Subcutaneous abdominal adipose tissue (tissue), 5 donors: ENCODE measurements around the gene TMEM106C.

Experiments
- H3K27ac ChIP-seq: one replicate; pipeline ENCODE4 v1.7.0; 2013; ENCODE audit warnings: low read depth, mild to moderate bottlenecking, inconsistent platforms, low read length, moderate library complexity
- H3K27me3 ChIP-seq, 5 donors: one replicate each; pipeline ENCODE4 v1.7.0; 2013; ENCODE audit warnings: low read length in 5 of 5, inconsistent platforms in 1 of 5; ENCODE audit not compliant: control insufficient read depth in 5 of 5, insufficient read depth in 4 of 5
- H3K36me3 ChIP-seq, 5 donors: one replicate each; pipeline ENCODE4 v1.7.0; 2013; ENCODE audit warnings: low read length in 5 of 5; ENCODE audit not compliant: control insufficient read depth in 5 of 5, insufficient read depth in 5 of 5
- H3K4me1 ChIP-seq, 5 donors: one replicate each; pipeline ENCODE4 v1.7.0; 2013; ENCODE audit warnings: low read length in 5 of 5, mild to moderate bottlenecking in 3 of 5, moderate library complexity in 1 of 5; ENCODE audit not compliant: control insufficient read depth in 5 of 5, insufficient read depth in 5 of 5
- H3K4me3 ChIP-seq, 5 donors: one replicate each; pipeline ENCODE4 v1.7.0; 2013; ENCODE audit warnings: low read length in 5 of 5, low read depth in 1 of 5
- H3K9ac ChIP-seq, 5 donors: one replicate each; pipeline ENCODE4 v1.7.0; 2013; ENCODE audit warnings: low read length in 5 of 5, mild to moderate bottlenecking in 4 of 5, moderate library complexity in 3 of 5
- H3K9me3 ChIP-seq, 5 donors: one replicate each; pipeline ENCODE4 v1.7.0; 2013; ENCODE audit warnings: low read length in 5 of 5; ENCODE audit not compliant: control insufficient read depth in 5 of 5
- donor health status: healthy.
- donor health status: healthy.
- donor health status: healthy.
- donor health status: healthy.
- donor health status: healthy.

The TMEM106C gene

GRCh38 chr12:47963340-47964040 is at the start of gene TMEM106C:
Gene TMEM106C (plus strand): TSS chr12:47963596. CDS start chr12:47964237, 641 bp downstream.
- H3K4me1 ChIP-seq: peaks cover 7 to 36% (median 35%) of the 10 kb centered on the region in 5 donors

GRCh38 chr12:47920913-47921312 is 42.5 kb upstream of the TMEM106C start:
- peaks cover 0 to 4% (median 0%) of the 10 kb centered on the region in 5 donors for H3K27me3 ChIP-seq
- no peak overlapping the region for H3K4me3 ChIP-seq
- no peaks in the 10 kb centered on the region for H3K36me3 ChIP-seq
- H3K9me3 ChIP-seq: no peaks in the 10 kb centered on the region
- H3K9ac ChIP-seq: no peak overlapping the region
- H3K4me1 ChIP-seq: no peaks in the 10 kb centered on the region
- H3K27ac ChIP-seq: no peak overlapping the region

More at GRCh38 chr12:47963340-47964040, at the start of gene TMEM106C:
- Histone ChIP-seq H3K27ac (no peak within 1 kb of the TSS), H3K27me3 (no peaks in the 10 kb centered on the region), H3K36me3 (no peaks in the 10 kb centered on the region), H3K4me3 (peak within 1 kb of the TSS; percentile 85 to 96 (median 89)), H3K9me3 (no peaks in the 10 kb centered on the region), H3K9ac (peak within 1 kb of the TSS in 4 of 5 donors; percentile 72 to 85 (median 80))

- Histone ChIP-seq H3K27me3 (peaks cover 0 to 4% (median 0%) of the 10 kb centered on the region in 5 donors), H3K4me3 (no peak overlapping the region), H3K36me3 (no peaks in the 10 kb centered on the region), H3K4me1 (no peaks in the 10 kb centered on the region), H3K27ac (no peak overlapping the region), H3K9ac (no peak overlapping the region), H3K9me3 (no peaks in the 10 kb centered on the region)
Observed at GRCh38 chr12:47921907-47922306, 41.5 kb upstream of the TMEM106C start.

- Histone ChIP-seq H3K4me1 (no peaks in the 10 kb centered on the region), H3K9ac (no peak overlapping the region), H3K4me3 (no peak overlapping the region), H3K27me3 (peaks cover 0 to 9% (median 3%) of the 10 kb centered on the region in 5 donors), H3K9me3 (no peaks in the 10 kb centered on the region), H3K36me3 (no peaks in the 10 kb centered on the region), H3K27ac (no peak overlapping the region)
Observed at GRCh38 chr12:47927346-47927745, 36.0 kb upstream of the TMEM106C start.

GRCh38 chr12:47930634-47931033 is 32.8 kb upstream of the TMEM106C start:
- Histone ChIP-seq H3K36me3 (no peaks in the 10 kb centered on the region), H3K9me3 (no peaks in the 10 kb centered on the region), H3K4me1 (peaks cover 0 to 7% (median 0%) of the 10 kb centered on the region in 5 donors), H3K27me3 (peaks cover 0 to 9% (median 3%) of the 10 kb centered on the region in 5 donors), H3K27ac (no peak overlapping the region), H3K4me3 (no peak overlapping the region), H3K9ac (no peak overlapping the region)

- Histone ChIP-seq H3K36me3 (no peaks in the 10 kb centered on the region), H3K9me3 (no peaks in the 10 kb centered on the region), H3K9ac (no peak overlapping the region), H3K4me1 (peaks cover 0 to 7% (median 0%) of the 10 kb centered on the region in 5 donors), H3K4me3 (no peak overlapping the region), H3K27me3 (peaks cover 0 to 9% (median 3%) of the 10 kb centered on the region in 5 donors), H3K27ac (no peak overlapping the region)
Observed at GRCh38 chr12:47931187-47931586, 32.2 kb upstream of the TMEM106C start.

GRCh38 chr12:47935184-47935583 is 28.2 kb upstream of the TMEM106C start:
- no peaks in the 10 kb centered on the region for H3K36me3 ChIP-seq
- H3K27ac ChIP-seq: no peak overlapping the region
- H3K27me3 ChIP-seq: peaks cover 0 to 5% (median 0%) of the 10 kb centered on the region in 5 donors
- no peak overlapping the region for H3K9ac ChIP-seq
- H3K4me3 ChIP-seq: peak overlapping the region in 1 of 5 donors; percentile 25
- no peaks in the 10 kb centered on the region for H3K9me3 ChIP-seq
- peaks cover 0 to 7% (median 0%) of the 10 kb centered on the region in 5 donors for H3K4me1 ChIP-seq

GRCh38 chr12:47938093-47938492 is 25.3 kb upstream of the TMEM106C start:
- H3K27me3 ChIP-seq: peaks cover 0 to 17% (median 12%) of the 10 kb centered on the region in 5 donors
- H3K9me3 ChIP-seq: no peaks in the 10 kb centered on the region
- no peak overlapping the region for H3K27ac ChIP-seq
- H3K4me1 ChIP-seq: peaks cover 0 to 10% (median 4%) of the 10 kb centered on the region in 5 donors
- no peak overlapping the region for H3K4me3 ChIP-seq
- no peaks in the 10 kb centered on the region for H3K36me3 ChIP-seq
- no peak overlapping the region for H3K9ac ChIP-seq

- Histone ChIP-seq H3K4me3 (no peak overlapping the region), H3K4me1 (peaks cover 0 to 10% (median 4%) of the 10 kb centered on the region in 5 donors), H3K9ac (no peak overlapping the region), H3K36me3 (no peaks in the 10 kb centered on the region), H3K27me3 (peaks cover 0 to 21% (median 14%) of the 10 kb centered on the region in 5 donors), H3K27ac (no peak overlapping the region), H3K9me3 (no peaks in the 10 kb centered on the region)
Observed at GRCh38 chr12:47938594-47938993, 24.8 kb upstream of the TMEM106C start.

- Histone ChIP-seq H3K27ac (no peak overlapping the region), H3K4me1 (peaks cover 0 to 10% (median 4%) of the 10 kb centered on the region in 5 donors), H3K27me3 (peaks cover 0 to 22% (median 15%) of the 10 kb centered on the region in 5 donors), H3K4me3 (no peak overlapping the region), H3K9ac (no peak overlapping the region), H3K36me3 (no peaks in the 10 kb centered on the region), H3K9me3 (no peaks in the 10 kb centered on the region)
Observed at GRCh38 chr12:47939009-47939601, 24.3 kb upstream of the TMEM106C start.
